ENCODE results near the gene RFX2.

Gene RFX2

GRCh38 chr19:6011206-6011605 is 99.1 kb downstream of the RFX2 start:
- ATAC-seq, result no peak
- TF ChIP-seq ZFP30 (CRISPR knock-in tag; IDR thresholded peaks at IDR 0.05) (no peak), ZNF8 (CRISPR knock-in tag; IDR thresholded peaks at IDR 0.05) (no peak), CSDC2 (CRISPR knock-in tag; IDR thresholded peaks at IDR 0.05) (no peak), ESRRG (CRISPR knock-in tag; IDR thresholded peaks at IDR 0.05) (no peak), GLIS3 (CRISPR knock-in tag; IDR thresholded peaks at IDR 0.05) (no peak), RARB (CRISPR knock-in tag; IDR thresholded peaks at IDR 0.05) (no peak), ZNF565 (CRISPR knock-in tag; conservative IDR thresholded peaks at IDR 0.05; ENCODE audit: low read depth) (no peak)

- ATAC-seq, result no peak
Observed at GRCh38 chr19:6010107-6010506, 100.2 kb downstream of the RFX2 start.

DNA sequence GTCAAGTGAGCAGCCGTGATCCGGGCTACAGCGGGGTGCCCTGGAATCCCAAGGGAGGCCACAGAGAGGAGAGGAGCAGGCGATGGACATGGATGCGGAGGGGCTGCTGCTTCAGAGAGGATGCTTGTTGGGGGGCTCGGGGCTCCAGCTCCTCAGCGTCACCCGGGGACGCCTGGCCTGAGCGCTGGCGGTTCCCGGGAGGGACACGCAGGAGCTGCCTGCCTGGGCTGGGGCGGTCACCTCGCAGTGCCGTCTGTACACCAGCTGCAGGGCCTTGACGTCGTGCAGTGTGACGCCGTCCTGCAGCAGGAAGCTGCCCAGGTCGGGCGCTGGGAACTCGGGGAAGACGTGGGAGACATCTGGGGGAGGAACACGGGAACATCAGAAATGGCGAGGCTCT is 102.4 kb downstream of the RFX2 start:
- no peak for ATAC-seq
- TF ChIP-seq ZNF8 (CRISPR knock-in tag; IDR thresholded peaks at IDR 0.05) (no peak), ESRRG (CRISPR knock-in tag; IDR thresholded peaks at IDR 0.05) (no peak), ISL1 (CRISPR knock-in tag; IDR thresholded peaks at IDR 0.05) (no peak), BACH2 (CRISPR knock-in tag; IDR thresholded peaks at IDR 0.05; ENCODE audit: borderline replicate concordance) (no peak), SNAI2 (CRISPR knock-in tag; IDR thresholded peaks at IDR 0.05) (no peak), GLIS3 (CRISPR knock-in tag; IDR thresholded peaks at IDR 0.05) (no peak), OSR1 (CRISPR knock-in tag; IDR thresholded peaks at IDR 0.05) (no peak), ZNF70 (CRISPR knock-in tag; IDR thresholded peaks at IDR 0.05) (no peak), ZFP3 (CRISPR knock-in tag; IDR thresholded peaks at IDR 0.05) (no peak), ZNF565 (CRISPR knock-in tag; conservative IDR thresholded peaks at IDR 0.05; ENCODE audit: low read depth) (no peak), ARNTL (CRISPR knock-in tag; IDR thresholded peaks at IDR 0.05; ENCODE audit: borderline replicate concordance, low read depth) (no peak), CSDC2 (CRISPR knock-in tag; IDR thresholded peaks at IDR 0.05) (no peak), TOX (CRISPR knock-in tag; IDR thresholded peaks at IDR 0.05; ENCODE audit: borderline replicate concordance) (no peak), TCF4 (CRISPR knock-in tag; IDR thresholded peaks at IDR 0.05; ENCODE audit: borderline replicate concordance) (no peak), RARB (CRISPR knock-in tag; IDR thresholded peaks at IDR 0.05) (no peak), ZFP30 (CRISPR knock-in tag; IDR thresholded peaks at IDR 0.05) (no peak), PPARA (CRISPR knock-in tag; IDR thresholded peaks at IDR 0.05; ENCODE audit: borderline replicate concordance) (no peak)
- TF ChIP-seq, protein P1, sequence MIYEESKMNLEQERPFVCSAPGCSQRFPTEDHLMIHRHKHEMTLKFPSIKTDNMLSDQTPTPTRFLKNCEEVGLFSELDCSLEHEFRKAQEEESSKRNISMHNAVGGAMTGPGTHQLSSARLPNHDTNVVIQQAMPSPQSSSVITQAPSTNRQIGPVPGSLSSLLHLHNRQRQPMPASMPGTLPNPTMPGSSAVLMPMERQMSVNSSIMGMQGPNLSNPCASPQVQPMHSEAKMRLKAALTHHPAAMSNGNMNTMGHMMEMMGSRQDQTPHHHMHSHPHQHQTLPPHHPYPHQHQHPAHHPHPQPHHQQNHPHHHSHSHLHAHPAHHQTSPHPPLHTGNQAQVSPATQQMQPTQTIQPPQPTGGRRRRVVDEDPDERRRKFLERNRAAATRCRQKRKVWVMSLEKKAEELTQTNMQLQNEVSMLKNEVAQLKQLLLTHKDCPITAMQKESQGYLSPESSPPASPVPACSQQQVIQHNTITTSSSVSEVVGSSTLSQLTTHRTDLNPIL (CRISPR knock-in tag; IDR thresholded peaks at IDR 0.05; ENCODE audit: low read depth), result no peak
- TF ChIP-seq, protein P2, sequence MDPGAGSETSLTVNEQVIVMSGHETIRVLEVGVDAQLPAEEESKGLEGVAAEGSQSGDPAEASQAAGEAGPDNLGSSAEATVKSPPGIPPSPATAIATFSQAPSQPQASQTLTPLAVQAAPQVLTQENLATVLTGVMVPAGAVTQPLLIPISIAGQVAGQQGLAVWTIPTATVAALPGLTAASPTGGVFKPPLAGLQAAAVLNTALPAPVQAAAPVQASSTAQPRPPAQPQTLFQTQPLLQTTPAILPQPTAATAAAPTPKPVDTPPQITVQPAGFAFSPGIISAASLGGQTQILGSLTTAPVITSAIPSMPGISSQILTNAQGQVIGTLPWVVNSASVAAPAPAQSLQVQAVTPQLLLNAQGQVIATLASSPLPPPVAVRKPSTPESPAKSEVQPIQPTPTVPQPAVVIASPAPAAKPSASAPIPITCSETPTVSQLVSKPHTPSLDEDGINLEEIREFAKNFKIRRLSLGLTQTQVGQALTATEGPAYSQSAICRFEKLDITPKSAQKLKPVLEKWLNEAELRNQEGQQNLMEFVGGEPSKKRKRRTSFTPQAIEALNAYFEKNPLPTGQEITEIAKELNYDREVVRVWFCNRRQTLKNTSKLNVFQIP (CRISPR knock-in tag; IDR thresholded peaks at IDR 0.05; ENCODE audit: borderline replicate concordance, low read depth), result no peak
- TF ChIP-seq, protein P3, sequence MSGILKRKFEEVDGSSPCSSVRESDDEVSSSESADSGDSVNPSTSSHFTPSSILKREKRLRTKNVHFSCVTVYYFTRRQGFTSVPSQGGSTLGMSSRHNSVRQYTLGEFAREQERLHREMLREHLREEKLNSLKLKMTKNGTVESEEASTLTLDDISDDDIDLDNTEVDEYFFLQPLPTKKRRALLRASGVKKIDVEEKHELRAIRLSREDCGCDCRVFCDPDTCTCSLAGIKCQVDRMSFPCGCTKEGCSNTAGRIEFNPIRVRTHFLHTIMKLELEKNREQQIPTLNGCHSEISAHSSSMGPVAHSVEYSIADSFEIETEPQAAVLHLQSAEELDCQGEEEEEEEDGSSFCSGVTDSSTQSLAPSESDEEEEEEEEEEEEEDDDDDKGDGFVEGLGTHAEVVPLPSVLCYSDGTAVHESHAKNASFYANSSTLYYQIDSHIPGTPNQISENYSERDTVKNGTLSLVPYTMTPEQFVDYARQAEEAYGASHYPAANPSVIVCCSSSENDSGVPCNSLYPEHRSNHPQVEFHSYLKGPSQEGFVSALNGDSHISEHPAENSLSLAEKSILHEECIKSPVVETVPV (CRISPR knock-in tag; IDR thresholded peaks at IDR 0.05), result no peak

More at GRCh38 chr19:6010107-6010506, 100.2 kb downstream of the RFX2 start:
- TF ChIP-seq ZNF70 (CRISPR knock-in tag; IDR thresholded peaks at IDR 0.05) (no peak), OSR1 (CRISPR knock-in tag; IDR thresholded peaks at IDR 0.05) (no peak), ZNF565 (CRISPR knock-in tag; conservative IDR thresholded peaks at IDR 0.05; ENCODE audit: low read depth) (no peak), ESRRG (CRISPR knock-in tag; IDR thresholded peaks at IDR 0.05) (no peak), ZFP30 (CRISPR knock-in tag; IDR thresholded peaks at IDR 0.05) (no peak), TOX (CRISPR knock-in tag; IDR thresholded peaks at IDR 0.05; ENCODE audit: borderline replicate concordance) (no peak)
- TF ChIP-seq, protein P4, sequence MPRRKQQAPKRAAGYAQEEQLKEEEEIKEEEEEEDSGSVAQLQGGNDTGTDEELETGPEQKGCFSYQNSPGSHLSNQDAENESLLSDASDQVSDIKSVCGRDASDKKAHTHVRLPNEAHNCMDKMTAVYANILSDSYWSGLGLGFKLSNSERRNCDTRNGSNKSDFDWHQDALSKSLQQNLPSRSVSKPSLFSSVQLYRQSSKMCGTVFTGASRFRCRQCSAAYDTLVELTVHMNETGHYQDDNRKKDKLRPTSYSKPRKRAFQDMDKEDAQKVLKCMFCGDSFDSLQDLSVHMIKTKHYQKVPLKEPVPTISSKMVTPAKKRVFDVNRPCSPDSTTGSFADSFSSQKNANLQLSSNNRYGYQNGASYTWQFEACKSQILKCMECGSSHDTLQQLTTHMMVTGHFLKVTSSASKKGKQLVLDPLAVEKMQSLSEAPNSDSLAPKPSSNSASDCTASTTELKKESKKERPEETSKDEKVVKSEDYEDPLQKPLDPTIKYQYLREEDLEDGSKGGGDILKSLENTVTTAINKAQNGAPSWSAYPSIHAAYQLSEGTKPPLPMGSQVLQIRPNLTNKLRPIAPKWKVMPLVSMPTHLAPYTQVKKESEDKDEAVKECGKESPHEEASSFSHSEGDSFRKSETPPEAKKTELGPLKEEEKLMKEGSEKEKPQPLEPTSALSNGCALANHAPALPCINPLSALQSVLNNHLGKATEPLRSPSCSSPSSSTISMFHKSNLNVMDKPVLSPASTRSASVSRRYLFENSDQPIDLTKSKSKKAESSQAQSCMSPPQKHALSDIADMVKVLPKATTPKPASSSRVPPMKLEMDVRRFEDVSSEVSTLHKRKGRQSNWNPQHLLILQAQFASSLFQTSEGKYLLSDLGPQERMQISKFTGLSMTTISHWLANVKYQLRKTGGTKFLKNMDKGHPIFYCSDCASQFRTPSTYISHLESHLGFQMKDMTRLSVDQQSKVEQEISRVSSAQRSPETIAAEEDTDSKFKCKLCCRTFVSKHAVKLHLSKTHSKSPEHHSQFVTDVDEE (CRISPR knock-in tag; IDR thresholded peaks at IDR 0.05), result no peak
- TF ChIP-seq, protein P2 (CRISPR knock-in tag; IDR thresholded peaks at IDR 0.05; ENCODE audit: borderline replicate concordance, low read depth), result no peak
